Caco-2 (cell line): ENCODE results near the gene LRRC10B. TPM values are rescaled to one million over a fixed set of nuclear protein-coding genes. Genes with fewer than 3 reads are reported as not detected.

Experiments used
- BruUV-seq: library from RNA; stranded (reverse); fragments of 400-500 nt; replicated peaks from 2 replicates; lab custom pipeline; 2021; lab: Mats Ljungman, UMichigan
- CTCF ChIA-PET: fragments of 300-600 bp; sonication (Branson Sonifier 250); formaldehyde crosslinking; loops from one replicate; lab custom pipeline; 2022; ENCODE audit warnings: antibody characterized with exemption; lab: Charles Lee
- POLR2A ChIA-PET: fragments of 300-600 bp; sonication (Branson Sonifier 250); formaldehyde crosslinking; loops from one replicate; lab custom pipeline; 2022; ENCODE audit warnings: antibody characterized with exemption; lab: Charles Lee
- DNase-seq, 2 experiments: peaks; one replicate each; pipeline versions ENCODE4 v3.0.0 to v3.0.0-alpha.2; 2020 to 2022
- H3K27me3 ChIP-seq: replicated peaks from 2 replicates; pipeline ENCODE4 v1.6.0; 2011; ENCODE audit warnings: low read length; ENCODE audit not compliant: control insufficient read depth, insufficient read depth
- H3K36me3 ChIP-seq: 2 replicates; pipeline ENCODE4 v1.5.1; 2011; ENCODE audit warnings: low read length; ENCODE audit not compliant: control insufficient read depth, insufficient read depth
- H3K4me1 ChIP-seq: fragments of 250-450 bp; sonication (Bioruptor Pico); 2 replicates; pipeline ENCODE4 v1.5.1; 2020; ENCODE audit warnings: mild to moderate bottlenecking
- H3K4me3 ChIP-seq: 2 replicates; pipeline ENCODE4 v1.5.1; 2011; ENCODE audit warnings: low read depth, mild to moderate bottlenecking, control low read depth, low read length
- H3K9me3 ChIP-seq: fragments of 250-450 bp; sonication (Bioruptor Pico); 2 replicates; pipeline ENCODE4 v1.5.1; 2020; ENCODE audit warnings: mild to moderate bottlenecking, moderate library complexity
- H3K27ac Mint-ChIP-seq: one replicate; pipeline ENCODE4 v1.8.0; 2022; ENCODE audit warnings: mixed read lengths; ENCODE audit not compliant: unreplicated experiment
- H3K27me3 Mint-ChIP-seq: one replicate; pipeline ENCODE4 v1.8.0; 2022; ENCODE audit warnings: mixed read lengths; ENCODE audit not compliant: insufficient read depth, unreplicated experiment
- H3K36me3 Mint-ChIP-seq: one replicate; pipeline ENCODE4 v1.8.0; 2022; ENCODE audit warnings: mild to moderate bottlenecking, mixed read lengths; ENCODE audit not compliant: insufficient read depth, unreplicated experiment
- H3K4me1 Mint-ChIP-seq: one replicate; pipeline ENCODE4 v1.8.0; 2022; ENCODE audit warnings: low read depth, mixed read lengths; ENCODE audit not compliant: unreplicated experiment
- H3K4me3 Mint-ChIP-seq: one replicate; pipeline ENCODE4 v1.8.0; 2022; ENCODE audit warnings: mild to moderate bottlenecking, moderate library complexity, mixed read lengths; ENCODE audit not compliant: unreplicated experiment
- H3K9me3 Mint-ChIP-seq: one replicate; pipeline ENCODE4 v1.8.0; 2022; ENCODE audit warnings: mixed read lengths; ENCODE audit not compliant: unreplicated experiment
- CTCF ChIP-seq, 2 experiments: fragments of 200-600 bp in 1 of 2; IDR thresholded peaks; 1 replicate in 1 of 2; 2 replicates in 1 of 2; pipeline versions ENCODE4 v1.5.1 to v1.8.0; 2011 to 2022; ENCODE audit warnings: antibody characterized with exemption in 1 of 2, control low read depth in 1 of 2, inconsistent platforms in 1 of 2, low read depth in 1 of 2, low read length in 1 of 2, mild to moderate bottlenecking in 1 of 2, moderate library complexity in 1 of 2; ENCODE audit not compliant: insufficient read depth in 1 of 2, severe bottlenecking in 1 of 2, unreplicated experiment in 1 of 2
- intact Hi-C: fragments of 100-400 bp; cut with micrococcal nuclease; formaldehyde crosslinking; loops from one replicate; pipeline ENCODE4 v1.10.0; 2022; ENCODE audit not compliant: unreplicated experiment
- total RNA-seq: library from RNA; stranded (reverse); gene quantifications from 2 replicates; pipeline ENCODE4 v1.2.3, GENCODE V29; 2022

The LRRC10B gene
- total RNA-seq, 1 experiment from 2014 or later = 0.34 TPM

GRCh38 chr11:61542705-61543104, 34.2 kb downstream of the LRRC10B start:
- Mint-ChIP-seq H3K27me3 (no peaks in the 10 kb centered on the region), H3K27ac (no peak overlapping the region), H3K4me1 (peaks cover 14% of the 10 kb centered on the region), H3K36me3 (peaks cover 19% of the 10 kb centered on the region), H3K9me3 (peaks cover 9% of the 10 kb centered on the region), H3K4me3 (no peak overlapping the region)
- no peak for TF ChIP-seq CTCF (IDR thresholded peaks at IDR 0.05; ENCODE audit: insufficient read depth in 1 of 2, low read depth in 1 of 2, low read length in 1 of 2, severe bottlenecking in 1 of 2, unreplicated experiment in 1 of 2)
- no TSS peak for BruUV-seq
- no peaks in the 10 kb centered on the region for H3K27me3 ChIP-seq
- no peak overlapping the region for H3K4me3 ChIP-seq
- ChIA-PET POLR2A (no interaction called here), CTCF (no interaction called here)
- peaks cover 2% of the 10 kb centered on the region; the same call in 1 of the 2 replicates for H3K36me3 ChIP-seq
- H3K9me3 ChIP-seq = no peaks in the 10 kb centered on the region
- no peak for DNase-seq
- H3K4me1 ChIP-seq = peaks cover 20% of the 10 kb centered on the region
- intact Hi-C loops = no loop called here

GRCh38 chr11:61543606-61544306, 35.2 kb downstream of the LRRC10B start:
- intact Hi-C loops = no loop called here
- no peak for DNase-seq
- no peaks in the 10 kb centered on the region for H3K27me3 ChIP-seq
- Mint-ChIP-seq H3K27ac (no peak overlapping the region), H3K36me3 (peaks cover 19% of the 10 kb centered on the region), H3K4me3 (no peak overlapping the region), H3K4me1 (peaks cover 6% of the 10 kb centered on the region), H3K9me3 (peaks cover 9% of the 10 kb centered on the region), H3K27me3 (no peaks in the 10 kb centered on the region)
- no TSS peak for BruUV-seq
- TF ChIP-seq CTCF (IDR thresholded peaks at IDR 0.05; ENCODE audit: insufficient read depth in 1 of 2, low read depth in 1 of 2, low read length in 1 of 2, severe bottlenecking in 1 of 2, unreplicated experiment in 1 of 2) = no peak
- POLR2A ChIA-PET = no interaction called here
- H3K4me3 ChIP-seq = no peak overlapping the region
- CTCF ChIA-PET = interaction anchor here (0.5 kb wide), 1 partner anchor 71 kb away, joined by 3 read pairs; no protein-coding TSS in a partner anchor
- peaks cover 2% of the 10 kb centered on the region; the same call in 1 of the 2 replicates for H3K36me3 ChIP-seq
- H3K4me1 ChIP-seq = peaks cover 11% of the 10 kb centered on the region
- H3K9me3 ChIP-seq = no peaks in the 10 kb centered on the region

DNA sequence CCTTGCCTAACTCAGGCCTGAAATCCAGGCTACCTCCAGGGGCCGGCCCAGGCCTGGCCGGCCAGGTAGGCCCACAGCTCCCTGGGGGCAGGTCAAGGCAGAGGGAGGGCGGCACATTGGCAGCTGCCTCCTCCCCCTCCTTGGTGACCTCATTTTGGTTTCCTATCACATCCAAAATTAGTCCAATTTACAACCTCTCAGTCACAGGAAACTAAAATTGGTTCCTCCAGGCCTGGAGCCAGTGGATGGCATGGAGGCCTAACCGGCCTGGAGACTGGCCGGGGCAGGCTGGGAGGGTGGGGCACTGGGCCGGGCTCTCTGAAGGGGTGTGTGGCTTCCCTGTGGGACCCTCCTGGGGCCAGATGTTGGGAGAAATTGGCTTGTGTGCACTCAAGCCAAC, 35.9 kb downstream of the LRRC10B start:
- no peaks in the 10 kb centered on the region for H3K9me3 ChIP-seq
- H3K36me3 Mint-ChIP-seq = peaks cover 19% of the 10 kb centered on the region
- no peak for DNase-seq
- no peaks in the 10 kb centered on the region for H3K27me3 Mint-ChIP-seq
- no peak for TF ChIP-seq CTCF (IDR thresholded peaks at IDR 0.05; ENCODE audit: insufficient read depth in 1 of 2, low read depth in 1 of 2, low read length in 1 of 2, severe bottlenecking in 1 of 2, unreplicated experiment in 1 of 2)
- no TSS peak for BruUV-seq
- H3K4me3 Mint-ChIP-seq = no peak overlapping the region
- H3K4me1 Mint-ChIP-seq = peaks cover 6% of the 10 kb centered on the region
- intact Hi-C loops = no loop called here
- H3K27me3 ChIP-seq = no peaks in the 10 kb centered on the region
- POLR2A ChIA-PET = no interaction called here
- peaks cover 9% of the 10 kb centered on the region for H3K4me1 ChIP-seq
- H3K27ac Mint-ChIP-seq = no peak overlapping the region
- H3K9me3 Mint-ChIP-seq = peaks cover 9% of the 10 kb centered on the region
- CTCF ChIA-PET = no interaction called here
- H3K4me3 ChIP-seq = no peak overlapping the region
- peaks cover 2% of the 10 kb centered on the region; the same call in 1 of the 2 replicates for H3K36me3 ChIP-seq
